ENCODE data around the gene CEP72.
"Not testable (repeated sequence)": the region's sequence is repeated elsewhere in the genome, so short reads cannot be mapped to it uniquely, and the experiment has no call there.

Gene CEP72

DNA sequence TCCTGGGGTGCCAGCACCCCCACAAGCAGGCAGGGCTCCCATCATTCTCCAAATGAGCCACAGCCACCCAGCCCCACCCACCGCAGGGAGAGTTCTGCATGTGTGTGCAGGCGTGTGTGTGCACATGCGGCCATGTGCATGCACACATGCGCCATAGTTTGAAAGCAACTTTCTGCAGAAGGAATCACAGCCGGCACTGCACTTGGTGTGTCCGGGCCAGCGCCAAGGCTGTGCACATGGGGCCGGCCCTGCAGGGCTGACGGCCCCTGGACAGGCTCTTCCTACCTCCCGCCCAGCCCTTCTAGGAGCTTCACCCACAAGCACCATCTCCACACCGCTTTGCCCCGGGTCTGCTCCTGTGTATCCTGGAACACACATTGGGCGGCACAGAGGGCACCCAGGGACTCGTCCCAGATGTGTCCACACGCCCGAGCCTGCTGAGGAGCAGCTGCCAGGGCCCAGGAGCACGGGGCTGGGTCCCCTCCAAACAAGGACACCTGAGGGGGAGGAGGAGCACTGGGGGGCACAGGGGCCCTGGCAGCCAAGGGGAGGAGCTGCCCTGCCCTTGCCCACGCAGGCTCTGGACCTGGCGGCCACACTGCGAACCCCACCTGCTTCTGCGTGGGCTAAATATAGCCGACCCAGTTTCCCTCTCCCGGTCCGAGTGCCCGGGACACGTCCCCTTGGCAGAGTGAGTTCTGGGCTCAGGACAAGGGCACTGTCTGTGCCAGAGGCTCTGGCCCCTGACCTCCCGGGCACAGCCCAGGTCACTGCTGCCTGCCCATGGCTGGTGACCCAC lies 61.9 kb downstream of the CEP72 start:
- no peak for DNase-seq

DNA sequence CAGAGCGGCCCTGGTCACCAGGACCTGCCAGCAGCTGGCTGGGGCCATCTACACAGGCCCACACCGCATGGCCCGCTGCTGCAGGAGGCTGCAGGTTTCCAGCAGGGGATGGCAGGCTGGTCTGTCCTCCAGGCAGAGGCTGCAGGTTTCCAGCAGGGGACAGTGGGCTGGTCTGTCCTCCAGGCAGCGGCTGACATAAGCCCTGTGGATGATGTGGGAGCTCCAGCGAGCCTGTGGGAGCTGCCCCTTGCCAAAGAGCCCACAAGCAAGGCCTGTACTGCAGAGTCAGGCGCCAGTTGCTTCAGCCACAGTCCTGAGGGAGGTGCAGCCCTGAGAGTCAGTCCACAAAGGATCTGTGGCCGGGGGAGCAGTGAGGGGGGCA lies 62.5 kb downstream of the CEP72 start:
- no peak for DNase-seq

DNA sequence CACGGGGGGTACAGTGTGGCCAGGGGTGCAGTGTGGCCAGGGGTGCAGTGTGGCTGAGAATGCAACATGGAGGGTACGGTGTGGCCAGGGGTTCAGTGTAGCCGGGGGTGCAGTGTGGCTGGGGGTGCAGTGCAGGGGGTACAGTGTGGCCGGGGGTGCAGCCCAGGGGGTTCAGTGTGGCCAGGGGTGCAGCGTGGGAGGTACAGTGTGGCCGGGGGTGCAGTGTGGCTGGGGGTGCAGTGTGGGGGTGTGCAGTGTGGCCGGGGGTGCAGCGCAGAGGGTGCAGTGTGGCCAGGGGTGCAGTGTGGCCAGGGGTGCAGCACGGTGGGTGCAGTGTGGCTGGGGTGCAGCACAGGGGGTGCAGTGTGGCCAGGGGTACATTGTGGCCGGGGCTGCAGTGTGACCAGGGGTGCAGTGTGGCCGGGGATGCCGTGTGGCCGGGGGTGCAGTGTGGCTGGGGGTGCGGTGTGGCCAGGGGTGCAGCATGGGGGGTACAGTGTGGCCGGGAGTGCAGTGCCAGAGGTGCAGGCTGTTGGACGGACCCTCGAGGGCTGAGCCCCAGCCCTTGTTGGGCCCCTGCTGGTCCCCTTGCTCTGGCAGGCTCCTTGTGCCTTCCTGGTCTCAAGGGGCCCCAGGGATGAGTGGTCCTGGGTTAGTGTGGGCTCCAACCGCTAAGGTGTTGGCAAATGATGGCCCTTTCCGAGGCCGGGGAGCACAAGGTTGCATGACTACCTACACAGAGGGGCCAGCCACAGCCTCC lies 63.2 kb downstream of the CEP72 start:
- DNase-seq, result no peak

DNA sequence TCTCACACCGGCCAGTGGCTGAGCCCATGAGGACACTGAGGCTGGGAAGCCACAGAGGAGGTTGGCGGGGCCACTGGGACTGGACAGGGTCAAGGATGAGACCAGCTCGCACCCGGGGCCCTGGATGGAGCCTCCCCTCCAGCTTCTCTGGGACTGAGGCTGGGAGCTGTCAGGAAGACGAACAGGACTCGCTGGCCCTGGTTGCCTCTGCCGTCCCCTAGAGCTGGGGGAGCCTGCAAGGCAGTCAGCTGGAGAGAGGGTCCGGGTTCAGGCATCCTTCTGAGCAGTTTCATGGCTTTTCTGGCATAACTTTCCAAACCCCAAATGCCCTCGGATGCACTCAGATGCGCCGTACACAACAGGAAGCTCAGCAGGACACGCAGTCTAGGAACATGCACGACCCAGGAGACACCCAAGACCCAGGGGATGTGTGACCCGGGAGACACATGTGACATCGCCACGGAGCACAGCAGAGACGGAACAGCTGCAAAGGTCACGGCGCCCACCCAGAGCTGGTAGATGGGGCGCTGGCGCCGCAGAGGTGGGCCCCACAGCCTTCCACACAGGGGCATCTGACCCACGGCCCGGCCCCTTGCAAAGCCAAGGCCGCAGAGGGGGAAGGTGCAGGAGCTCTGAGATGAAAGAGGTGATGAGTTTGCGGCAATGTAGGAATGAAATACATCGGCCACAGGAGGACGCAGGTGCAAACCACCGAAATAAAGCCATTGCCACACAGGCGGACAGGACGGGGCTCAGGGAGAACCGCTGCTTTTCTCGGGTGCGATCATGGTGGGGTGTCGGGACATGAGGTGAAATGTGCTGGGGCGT lies 63.9 kb downstream of the CEP72 start:
- DNase-seq, result no peak

DNA sequence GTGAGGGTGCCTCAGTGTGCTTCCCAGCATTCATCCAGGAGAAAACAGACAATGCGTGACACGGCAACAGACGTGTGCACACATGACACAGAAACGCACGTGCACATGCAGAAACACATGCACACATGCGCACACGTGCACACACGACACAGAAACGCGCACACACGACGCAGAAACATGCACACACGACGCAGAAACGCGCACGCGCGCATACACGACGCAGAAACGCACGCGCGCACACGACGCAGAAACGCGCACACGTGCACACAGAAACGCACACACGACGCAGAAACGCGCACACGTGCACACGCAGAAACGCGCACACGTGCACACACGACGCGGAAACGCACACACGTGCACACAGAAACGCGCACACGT lies 64.5 kb downstream of the CEP72 start:
- no peak for DNase-seq

DNA sequence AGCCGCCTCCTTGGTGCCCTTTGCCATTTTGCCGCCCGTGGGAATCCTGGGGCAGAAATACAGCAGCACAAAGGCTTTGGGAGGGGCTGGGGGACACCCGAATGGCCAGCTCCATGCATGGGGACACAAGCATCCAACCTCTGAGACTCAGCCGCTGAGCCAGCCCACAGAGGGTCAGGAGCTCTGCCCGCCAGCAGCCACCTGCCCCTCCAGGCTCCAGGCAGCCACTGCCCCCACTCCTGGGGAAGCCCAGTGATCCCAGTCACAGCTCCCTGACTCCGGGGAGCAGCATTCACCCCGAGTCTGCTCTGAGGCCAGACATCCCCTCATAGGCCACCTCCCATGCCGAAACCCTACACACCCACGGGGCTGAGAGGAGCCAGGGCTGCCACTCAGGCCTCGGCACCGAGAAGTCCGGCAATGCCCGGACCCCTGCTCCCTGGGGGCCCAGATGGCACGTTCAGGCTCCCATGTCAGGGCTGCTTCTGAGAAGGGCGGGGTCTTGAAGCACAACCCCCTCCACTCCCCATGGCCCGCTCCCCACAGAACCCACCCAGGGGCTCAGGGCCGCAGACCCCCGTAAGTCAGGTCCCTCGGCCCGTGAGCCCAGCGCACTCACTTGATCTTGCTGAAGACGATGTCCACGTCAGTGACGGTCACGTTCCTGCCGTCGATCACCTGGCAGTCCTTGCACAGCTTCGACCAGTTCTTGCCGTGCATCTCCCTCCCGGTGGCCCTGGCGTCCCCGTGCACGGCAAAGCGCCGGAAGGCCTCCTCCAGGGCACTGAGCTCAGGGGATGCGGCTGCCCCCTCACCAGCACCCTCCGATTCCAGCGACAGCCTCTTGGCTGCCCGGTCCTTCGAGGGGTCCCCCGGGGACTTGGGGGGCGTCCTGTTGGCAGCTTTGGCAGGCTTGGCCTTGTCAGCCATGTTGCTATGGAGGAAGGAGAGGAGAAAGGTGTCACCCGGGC lies 65.3 kb downstream of the CEP72 start:
- no peak for DNase-seq

DNA sequence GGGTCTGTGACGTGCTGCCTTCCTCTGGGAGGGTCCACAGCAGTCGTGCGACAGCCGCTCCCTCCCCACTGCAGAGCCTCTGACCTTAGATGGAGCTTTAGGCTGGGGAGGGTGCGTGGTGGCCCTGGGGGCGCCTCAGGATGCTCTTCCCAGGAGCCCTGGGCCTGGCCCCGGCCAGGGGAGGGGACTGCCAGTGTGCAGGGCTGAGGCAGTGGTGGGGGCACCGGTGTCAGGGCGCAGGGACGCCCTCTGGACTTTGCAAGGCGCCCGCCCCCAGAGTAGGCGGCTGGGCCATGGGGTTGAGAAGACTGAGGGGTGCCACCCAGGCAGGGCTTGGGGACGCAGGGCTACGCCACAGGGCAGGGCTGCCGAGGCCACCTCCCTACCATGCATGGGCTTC lies 66.4 kb downstream of the CEP72 start:
- not testable (repeated sequence) for DNase-seq

DNA sequence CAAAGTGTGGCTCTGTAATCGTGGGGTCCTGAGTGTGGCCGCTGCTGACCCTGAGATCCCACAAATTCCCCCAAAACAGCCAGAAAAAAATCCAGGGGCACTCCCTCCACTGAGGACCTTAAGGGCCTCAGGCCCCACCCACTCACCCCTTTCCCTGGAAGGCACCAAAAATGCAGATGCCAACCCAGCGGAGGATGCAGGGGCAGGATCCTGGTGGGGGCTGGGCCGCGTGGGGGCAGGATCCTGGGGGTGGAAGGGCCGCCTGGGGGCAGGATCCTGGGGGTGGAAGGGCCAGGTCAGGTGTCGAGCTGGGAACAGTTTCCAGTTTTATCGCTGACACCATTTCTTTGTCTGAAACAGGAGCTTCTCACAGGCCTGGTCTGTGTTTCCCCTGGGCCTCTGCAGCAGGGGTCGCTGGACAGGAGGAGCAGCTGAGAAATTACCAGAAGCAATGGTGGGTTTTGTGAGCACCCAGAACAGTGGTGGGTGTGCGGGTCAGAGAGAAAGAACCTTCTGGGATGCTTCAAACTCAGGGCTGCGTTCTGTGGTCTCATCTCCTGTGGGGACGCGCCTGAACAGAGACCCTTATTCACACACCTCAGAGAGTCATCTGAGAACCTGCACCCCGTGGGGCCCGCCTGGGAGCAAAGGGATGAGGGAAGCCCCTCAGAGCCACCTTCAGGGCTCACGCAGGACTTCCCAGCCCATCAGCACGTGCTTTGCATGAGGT lies 67.2 kb downstream of the CEP72 start:
- DNase-seq, result not testable (repeated sequence)

DNA sequence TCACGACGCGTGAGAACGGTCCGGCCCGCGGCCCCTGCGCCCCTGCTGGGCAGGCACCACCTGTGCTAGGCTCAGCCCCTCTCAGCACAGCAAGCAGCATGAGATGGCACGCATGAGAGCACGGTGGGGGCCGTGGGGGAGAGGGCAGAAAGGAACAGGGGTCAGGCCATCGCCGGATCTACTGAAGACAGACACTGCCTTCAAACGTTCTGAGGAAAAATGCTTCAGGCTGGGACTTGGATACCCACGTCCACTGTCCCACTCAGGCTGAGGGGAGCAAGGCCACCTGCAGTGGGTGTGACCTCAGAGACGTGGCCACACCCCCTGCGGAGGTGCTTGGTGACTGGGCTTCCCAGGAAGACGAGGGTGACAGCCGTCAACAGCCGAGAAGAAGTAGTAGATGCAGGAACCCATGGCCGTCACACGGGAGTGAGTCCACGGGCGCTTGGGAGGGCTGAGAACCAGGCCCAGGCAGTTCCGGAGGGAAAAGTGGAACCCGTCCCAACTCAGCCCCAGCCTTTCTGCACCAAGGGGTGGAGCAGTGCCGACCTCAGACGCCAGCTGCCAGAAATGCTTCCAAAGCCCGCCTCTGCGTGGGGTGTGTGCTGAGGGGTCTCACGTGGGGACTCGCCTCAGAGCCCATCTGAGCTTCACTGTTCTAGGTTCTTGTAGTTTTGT lies 68.1 kb downstream of the CEP72 start:
- DNase-seq, result not testable (repeated sequence)

DNA sequence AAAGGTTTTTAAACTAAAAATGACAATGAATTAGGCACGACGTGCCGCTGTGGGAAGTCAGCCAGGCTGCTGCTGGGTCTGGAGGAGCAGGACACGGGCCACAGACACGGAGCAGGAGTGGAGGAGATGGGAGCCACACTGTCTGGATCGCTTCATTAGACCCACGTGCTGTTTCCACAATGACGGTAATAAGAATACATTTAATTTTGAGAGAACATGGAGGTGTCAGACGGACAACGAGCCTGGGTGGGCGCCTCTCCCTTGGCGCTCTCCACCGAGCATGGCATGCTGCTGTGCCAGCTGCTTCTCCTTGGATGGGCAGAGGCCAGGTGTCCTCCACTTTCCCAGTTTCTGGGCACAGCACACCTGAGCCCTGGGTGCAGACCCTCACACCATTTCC lies 68.7 kb downstream of the CEP72 start:
- not testable (repeated sequence) for DNase-seq

DNA sequence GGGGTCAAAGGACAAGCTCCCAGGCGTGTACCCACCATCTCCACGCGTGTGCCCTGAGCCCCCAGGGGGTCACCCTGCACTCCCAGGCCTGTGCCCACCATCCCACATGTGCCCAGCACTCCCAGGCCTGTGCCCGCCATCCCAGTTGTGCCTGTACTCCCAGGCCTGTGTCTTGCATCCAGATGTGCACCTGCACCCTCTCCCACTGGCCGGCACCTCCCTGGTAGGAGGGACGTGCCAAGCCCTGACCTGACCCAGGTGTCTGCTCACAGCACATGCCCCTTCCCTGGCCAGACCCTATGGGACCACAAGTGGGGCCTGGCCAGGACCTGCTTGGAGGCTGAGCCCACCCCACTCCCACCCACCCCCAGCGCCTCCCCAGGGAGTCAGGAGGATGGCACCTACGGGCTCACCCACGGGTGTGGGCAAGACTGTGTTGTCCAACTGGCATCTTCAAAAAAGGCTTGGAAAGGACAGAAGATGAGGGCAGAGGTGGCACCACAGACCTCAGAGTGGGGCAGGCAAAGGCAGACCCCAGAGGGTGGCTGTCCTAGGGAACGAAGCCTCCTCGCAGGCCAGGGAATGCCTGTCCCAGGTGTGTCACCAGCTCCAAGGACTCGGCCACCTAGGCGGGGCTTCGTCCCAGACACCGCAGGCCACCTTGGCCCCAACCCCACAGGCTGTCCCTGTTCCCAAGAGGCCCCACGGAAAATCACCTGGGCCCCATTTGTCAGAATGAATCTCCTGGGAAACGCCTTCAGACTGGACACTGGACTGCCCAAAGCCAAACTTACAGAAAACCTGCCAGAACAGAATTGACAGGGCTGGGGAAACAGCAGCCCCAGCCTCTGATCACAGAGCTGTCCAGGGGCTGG lies 69.4 kb downstream of the CEP72 start:
- DNase-seq, result not testable (repeated sequence)

DNA sequence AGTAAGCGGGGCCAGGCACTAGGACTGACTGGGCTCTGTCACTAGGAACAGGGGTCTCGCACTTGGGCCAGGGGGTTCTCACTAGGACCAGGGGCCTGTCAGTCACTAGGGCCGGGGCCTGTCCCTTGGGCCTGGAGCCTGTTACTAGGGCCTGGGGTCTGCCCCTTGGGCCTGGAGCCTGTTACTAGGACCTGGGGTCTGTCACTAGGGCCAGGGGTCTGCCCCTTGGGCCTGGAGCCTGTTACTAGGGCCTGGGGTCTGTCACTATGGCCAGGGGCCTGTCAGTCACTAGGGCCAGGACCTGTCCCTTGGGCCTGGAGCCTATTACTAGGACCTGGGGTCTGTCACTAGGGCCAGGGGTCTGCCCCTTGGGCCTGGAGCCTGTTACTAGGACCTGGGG lies 70.1 kb downstream of the CEP72 start:
- DNase-seq, result not testable (repeated sequence)

DNA sequence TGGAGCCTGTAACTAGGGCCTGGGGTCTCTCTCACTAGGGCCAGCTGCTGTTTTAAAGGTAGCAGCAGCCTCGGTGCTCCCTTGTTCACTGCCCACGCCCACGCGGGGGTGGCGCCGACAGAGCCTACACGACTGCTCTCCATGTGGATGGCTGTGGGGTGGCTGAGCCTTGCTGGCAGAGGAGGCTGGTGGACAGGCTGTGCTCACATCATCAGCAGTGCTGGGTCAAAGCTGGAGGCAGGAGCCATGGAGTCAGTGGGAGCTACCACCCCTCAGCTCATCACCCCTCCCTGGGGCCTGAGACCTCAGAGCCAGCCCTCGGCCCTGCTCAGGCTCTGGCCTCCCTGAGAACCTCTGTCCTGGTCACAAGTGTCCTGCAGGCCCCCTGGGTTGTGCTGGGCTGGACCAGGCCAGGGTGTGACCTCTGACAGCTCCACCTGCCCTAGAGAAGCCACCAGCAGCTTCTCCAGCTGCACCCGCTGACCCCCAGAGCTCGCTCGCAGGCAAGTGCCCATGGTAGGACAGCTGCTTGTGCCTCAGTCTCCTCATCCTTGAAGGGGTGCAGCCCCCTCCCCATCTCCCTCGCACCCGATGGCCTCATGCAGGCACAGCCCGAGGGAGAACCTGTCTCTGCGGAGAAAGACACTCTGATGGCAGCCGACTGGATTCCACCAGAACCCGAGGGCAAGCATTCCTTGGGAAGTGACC lies 70.7 kb downstream of the CEP72 start:
- DNase-seq, result not testable (repeated sequence)

DNA sequence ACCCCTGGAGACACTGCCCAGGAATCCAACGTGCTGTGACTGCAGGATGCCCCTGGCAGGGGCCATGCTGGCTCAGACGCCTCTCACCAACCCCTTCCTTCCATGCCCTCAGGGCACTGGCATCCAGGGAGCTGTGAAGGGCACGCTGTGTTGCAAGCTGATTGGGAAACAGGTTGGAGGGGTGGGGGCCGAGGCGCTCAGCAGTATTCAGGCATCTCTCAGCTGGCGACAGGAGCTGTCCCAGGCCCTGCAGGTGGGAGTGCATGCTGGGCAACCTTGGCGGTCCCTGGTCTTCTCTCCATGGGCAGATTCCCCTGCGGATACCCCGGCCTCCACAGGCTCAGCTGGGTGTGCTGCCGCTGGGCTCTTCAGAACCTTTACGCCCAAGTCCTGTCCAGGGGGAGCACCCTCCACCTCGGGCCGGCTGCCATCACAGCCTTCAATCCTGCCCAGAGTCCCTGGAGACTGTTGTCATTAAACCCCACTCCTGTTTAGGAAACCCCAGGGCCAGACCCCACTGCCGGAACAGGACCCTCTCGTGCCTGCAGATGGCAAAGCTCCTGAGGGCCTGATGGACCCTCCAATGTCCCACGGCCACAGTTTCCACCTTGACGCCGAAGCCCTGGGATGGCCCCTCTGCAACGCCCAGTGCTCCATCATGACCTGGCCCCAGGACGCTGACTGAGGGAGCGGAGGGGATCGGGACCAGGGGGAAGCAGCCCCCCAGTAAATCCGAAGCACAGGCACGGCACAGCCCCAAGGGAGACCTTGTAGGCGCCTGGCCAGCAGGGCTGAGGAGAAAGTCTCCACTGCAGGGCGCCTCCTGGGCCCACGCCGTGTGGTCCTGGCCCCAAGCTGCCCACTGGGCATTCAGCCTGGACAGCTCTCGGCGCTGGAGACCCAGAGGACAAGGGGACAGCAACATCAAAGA lies 71.7 kb downstream of the CEP72 start:
- no peak for DNase-seq

DNA sequence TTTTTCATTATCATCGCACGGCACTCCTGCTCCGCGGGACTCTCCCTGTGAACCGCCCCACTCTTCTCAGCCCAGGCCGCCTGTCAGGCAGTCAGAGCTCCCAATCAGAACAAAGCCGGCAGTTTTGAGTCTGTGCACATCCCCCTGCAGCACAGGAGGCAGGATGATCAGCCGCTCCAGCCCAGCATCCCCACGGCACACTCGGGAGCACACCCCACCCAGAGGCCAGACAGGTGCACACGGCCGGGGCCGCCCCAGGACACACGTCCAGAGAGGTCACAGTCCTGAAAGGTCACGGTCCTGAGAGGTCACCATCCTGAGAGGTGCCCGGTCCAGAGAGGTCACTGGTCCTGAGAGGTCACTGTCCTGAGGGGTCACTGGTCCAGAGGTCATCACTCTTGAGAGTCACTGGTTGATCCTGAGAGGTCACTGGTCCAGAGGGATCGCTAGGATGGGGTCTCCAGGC lies 72.6 kb downstream of the CEP72 start:
- no peak for DNase-seq

DNA sequence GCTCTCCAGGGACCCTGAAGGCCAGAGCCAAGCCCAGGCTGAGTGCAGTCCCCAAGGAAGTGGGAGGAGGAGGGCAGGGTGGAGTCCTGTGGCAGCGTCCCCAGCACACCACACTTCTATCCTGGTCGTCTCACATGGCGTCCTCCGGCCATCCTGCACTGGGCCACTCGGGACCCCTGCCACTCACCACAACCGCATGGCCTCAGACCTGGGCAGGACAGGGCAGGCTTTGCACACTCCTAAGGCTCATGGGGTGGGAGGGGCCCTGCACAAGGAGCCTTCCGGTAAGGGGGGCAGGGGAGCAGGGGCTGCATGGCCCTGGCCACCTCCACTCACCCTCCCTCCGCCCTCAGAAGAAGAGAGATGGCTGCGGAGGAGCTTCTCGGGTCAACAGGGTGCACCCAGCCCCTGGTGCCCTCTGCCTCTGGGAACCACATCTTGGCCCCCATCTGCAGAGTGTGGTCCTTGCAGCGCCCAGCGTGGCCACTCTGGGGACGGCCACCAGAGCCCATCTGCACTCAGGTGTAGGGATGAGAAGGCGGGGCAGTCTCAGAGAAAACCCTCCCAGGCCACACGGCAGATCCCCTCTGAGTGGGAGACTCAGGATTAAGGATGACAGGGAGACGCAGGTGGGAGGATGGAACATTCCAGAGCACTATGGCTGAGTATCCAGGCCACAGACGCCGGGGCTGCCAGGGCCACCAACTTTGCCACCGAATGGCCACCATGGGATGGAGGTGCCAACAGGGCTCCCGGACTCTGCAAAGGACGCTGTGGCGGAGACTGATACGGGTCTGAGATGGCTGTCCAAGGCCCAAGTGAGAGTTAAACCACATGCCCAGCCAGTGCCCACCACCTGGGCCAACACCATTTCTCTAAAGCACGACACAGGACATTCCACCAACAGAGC lies 73.4 kb downstream of the CEP72 start:
- DNase-seq, result no peak

DNA sequence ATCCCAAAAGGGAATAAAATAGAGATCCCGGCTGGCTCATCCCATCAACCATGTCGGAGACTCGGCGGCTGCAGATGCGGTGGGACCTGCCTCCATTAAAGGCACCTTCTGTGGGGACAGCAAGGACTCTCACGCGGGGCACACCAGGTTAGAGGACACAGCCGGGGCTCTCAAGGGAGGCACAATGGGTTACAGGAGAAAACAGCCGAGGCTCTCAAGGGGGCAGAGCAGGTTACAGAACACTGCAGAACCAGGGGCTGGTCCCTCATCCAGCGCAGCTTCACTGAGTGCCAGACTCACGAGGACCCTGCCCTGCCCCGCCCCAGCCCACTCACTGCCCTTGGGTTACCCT lies 74.0 kb downstream of the CEP72 start:
- not testable (repeated sequence) for DNase-seq

Measured in activated CD4-positive, CD25-positive, alpha-beta regulatory T cell (primary cell).